GM19452 (cell line): ENCODE measurements around the gene STEAP1B.
"Not testable (repeated sequence)": the region's sequence is repeated elsewhere in the genome, so short reads cannot be mapped to it uniquely, and the experiment has no call there.

ENCODE experiments used
- ATAC-seq: cut with Tn5 transposase; IDR thresholded peaks from one replicate; pipeline ENCODE4 v1.9.1; 2021; ENCODE audit not compliant: unreplicated experiment

The STEAP1B gene

GRCh38 chr7:22499044-22499443, 944 bp downstream of the STEAP1B start:
- no peak for ATAC-seq

- not testable (repeated sequence) for ATAC-seq
Measured at GRCh38 chr7:22496912-22497311, 3.1 kb downstream of the STEAP1B start.

GRCh38 chr7:22496296-22496888, 3.6 kb downstream of the STEAP1B start:
- not testable (repeated sequence) for ATAC-seq

GRCh38 chr7:22493160-22493925, 6.6 kb downstream of the STEAP1B start:
- not testable (repeated sequence) for ATAC-seq

- ATAC-seq: peak; percentile 66
Measured at GRCh38 chr7:22488643-22489462, 11.1 kb downstream of the STEAP1B start.

GRCh38 chr7:22487978-22488642, 11.9 kb downstream of the STEAP1B start:
- no peak for ATAC-seq

GRCh38 chr7:22486597-22486996, 13.4 kb downstream of the STEAP1B start:
- ATAC-seq: no peak

GRCh38 chr7:22485189-22485588, 14.8 kb downstream of the STEAP1B start:
- ATAC-seq: no peak

DNA sequence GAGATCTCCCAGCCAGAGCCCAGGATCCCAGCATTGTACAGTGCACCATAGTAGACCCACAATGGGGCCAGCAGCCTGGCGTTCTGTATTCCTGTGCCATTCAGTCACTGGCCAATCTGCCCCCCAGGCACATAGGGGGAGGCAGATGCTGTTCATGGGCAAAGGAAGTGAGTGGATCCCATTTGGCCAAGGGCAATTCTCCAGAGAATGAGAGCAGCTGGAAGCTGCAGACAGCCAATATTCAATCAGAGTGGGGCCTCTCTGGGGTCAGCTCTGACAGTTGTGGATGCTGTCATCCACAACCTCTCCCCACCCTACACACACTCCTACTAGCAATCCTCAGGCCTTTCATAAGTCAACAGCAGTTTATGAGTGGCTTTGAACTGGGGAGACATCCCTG, 17.5 kb downstream of the STEAP1B start:
- no peak for ATAC-seq

DNA sequence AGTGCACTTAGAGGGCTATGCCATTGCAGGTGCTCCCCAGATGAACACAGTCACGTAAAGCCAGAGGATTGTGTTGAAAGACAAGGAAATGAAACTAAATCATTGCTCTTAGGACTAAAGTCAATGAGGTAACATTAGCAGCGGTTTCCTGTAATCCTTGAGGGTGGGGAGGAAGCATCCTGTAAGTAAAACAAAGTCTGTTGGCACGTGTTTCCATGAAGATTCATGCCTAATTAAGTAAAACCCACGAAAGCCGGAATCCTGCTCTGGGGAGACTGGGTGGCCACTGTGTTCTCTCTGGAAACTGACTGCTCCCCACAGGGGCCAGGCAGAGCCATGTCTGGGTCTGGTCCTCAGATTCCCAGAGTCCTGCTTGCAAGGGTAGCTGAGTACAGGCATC, 18.3 kb downstream of the STEAP1B start:
- ATAC-seq: peak; percentile 83

GRCh38 chr7:22480523-22481075, 19.4 kb downstream of the STEAP1B start:
- ATAC-seq: no peak

DNA sequence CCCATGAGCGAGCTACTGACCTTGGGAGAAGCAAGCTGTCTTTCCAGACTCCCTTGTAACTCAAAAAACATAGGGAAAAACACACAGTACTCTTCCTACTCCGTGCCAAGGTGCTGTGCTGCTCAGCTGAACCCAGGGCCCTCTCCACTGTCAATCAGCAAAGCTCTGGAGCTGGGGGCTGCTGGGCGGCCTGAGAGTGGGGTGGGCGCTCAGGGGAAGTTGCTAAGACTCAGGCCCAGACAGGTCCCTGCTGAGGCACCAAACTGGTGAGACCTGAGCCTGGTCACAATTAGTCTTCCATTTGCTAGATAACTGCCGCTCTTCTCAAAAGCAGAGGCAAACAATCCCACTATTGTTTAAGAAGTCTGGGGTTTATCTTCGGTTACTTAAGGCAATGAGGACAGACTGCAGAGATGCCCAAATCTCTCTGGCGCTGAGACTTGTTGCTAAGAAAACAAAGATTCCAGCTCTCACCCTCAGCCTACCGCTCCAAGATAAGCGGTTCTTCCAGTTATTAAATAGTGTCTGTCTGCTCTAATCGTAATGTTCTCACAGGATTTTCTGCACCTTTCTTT, 22.0 kb downstream of the STEAP1B start:
- ATAC-seq: no peak

- ATAC-seq: no peak
Measured at GRCh38 chr7:22477262-22477661, 22.7 kb downstream of the STEAP1B start.

GRCh38 chr7:22476824-22477223, 23.2 kb downstream of the STEAP1B start:
- ATAC-seq: no peak

GRCh38 chr7:22474645-22475044, 25.3 kb downstream of the STEAP1B start:
- ATAC-seq: no peak

DNA sequence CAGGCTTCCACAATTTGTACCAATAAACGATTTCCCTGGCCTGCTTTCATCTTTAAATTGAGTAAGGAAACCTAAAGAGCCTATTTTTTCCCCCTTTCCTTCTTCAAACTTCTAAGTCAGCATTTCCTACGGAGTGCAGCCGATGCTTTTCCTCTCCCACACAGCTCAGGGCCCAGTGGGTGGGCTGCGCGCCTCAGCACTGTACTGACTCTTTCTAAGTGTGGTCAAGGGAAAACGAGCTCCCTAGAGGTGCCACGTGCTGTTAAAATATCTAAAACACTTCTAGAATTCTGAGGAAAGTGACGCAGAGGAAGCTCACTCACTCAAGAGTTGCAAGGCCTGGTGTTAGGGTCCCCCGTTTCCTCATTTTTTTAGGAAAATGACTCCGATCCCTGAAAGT, 29.0 kb downstream of the STEAP1B start:
- no peak for ATAC-seq

DNA sequence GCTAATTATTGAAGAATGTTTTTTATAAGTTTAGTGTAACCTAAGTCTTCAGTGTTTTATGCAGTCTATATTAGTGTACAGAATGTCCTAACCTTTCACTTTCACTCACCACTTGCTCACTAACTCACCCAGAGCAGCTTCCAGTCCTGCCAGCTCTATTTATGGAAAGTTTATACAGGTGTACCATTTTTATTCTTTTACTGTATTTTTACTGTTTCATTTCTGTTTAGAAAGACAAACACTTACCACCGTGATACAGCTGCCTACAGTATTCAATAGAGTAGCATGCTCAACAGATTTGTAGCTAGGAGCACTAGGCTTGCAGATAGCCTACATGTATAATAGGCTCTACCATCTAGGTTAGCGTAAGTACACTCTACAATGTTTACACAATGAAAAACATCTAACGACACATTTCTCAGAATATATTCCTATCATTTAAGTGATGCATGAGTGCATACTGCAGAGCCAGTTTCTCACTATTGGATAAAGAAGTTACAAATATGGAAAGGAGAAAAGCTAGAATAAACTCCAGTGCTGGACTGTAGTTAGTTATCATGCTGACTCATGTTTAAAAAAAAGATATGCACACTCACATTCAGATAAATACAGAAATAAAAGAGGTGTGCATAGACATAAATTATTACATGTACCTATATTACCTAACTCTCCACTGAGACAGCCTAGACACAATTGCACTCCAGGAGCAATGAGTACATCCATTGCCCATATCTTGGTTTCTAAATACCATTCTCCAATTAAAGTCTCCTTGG, 30.4 kb downstream of the STEAP1B start:
- peak; percentile 61 for ATAC-seq

- ATAC-seq: no peak
Measured at GRCh38 chr7:22468609-22469008, 31.4 kb downstream of the STEAP1B start.

DNA sequence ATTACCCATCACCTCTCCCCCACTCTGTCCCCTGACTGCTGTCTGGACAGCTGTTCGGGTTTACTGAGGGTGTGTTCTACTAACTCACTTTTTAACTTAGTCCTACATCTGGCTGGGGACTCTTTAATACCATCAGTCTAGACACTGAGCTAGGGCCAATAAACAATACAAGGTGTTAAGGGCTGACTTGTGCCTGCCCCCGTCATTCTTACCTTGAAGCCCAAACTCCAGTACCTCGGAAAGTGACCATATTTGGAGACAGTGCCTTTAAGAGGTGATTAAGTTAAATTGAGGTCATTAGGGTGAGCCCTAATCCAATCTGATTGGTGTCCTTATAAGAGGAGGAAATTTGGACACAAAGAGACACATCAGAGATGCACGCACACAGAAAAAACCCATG, 35.7 kb downstream of the STEAP1B start:
- no peak for ATAC-seq
